ENCODE measurements around the gene NUP93. TPM values are rescaled to one million over a fixed set of nuclear protein-coding genes. Genes with fewer than 3 reads are reported as not detected.

NUP93 gene
- total RNA-seq, 1 experiment from 2014 or later: 144 TPM

GRCh38 chr16:56797861-56798260, 67.9 kb downstream of the NUP93 start:
- Histone ChIP-seq H4K20me1 (ENCODE audit: insufficient read depth) (no peaks in the 10 kb centered on the region), H3K4me3 (replicated peaks in 1 of 2; ENCODE audit: low read depth in 1 of 2, low read length in 2 of 2) (no peak overlapping the region), H2AFZ (ENCODE audit: low read depth, low read length, poor library complexity, severe bottlenecking) (no peak overlapping the region), H3K27me3 (ENCODE audit: insufficient read depth, low read length) (no peaks in the 10 kb centered on the region), H3K4me1 (ENCODE audit: control insufficient read depth in 1 of 2, insufficient read depth in 2 of 2, low read length in 2 of 2) (no peaks in the 10 kb centered on the region), H3K4me2 (ENCODE audit: low read length) (no peak overlapping the region), H3K36me3 (ENCODE audit: control insufficient read depth in 1 of 2, insufficient read depth in 2 of 2, low read length in 2 of 2) (peaks cover 0 to 5% of the 10 kb centered on the region in 2 experiments; a peak in 1 of 4 replicates), H3K9me2 (ENCODE audit: insufficient read depth) (no peaks in the 10 kb centered on the region), H3K9me3 (ENCODE audit: control insufficient read depth in 1 of 2, insufficient read depth in 1 of 2, low read depth in 1 of 2, low read length in 2 of 2) (no peaks in the 10 kb centered on the region), H3K79me2 (ENCODE audit: insufficient read depth, low read length) (peaks cover 25% of the 10 kb centered on the region), H3K27ac (ENCODE audit: low read depth, low read length) (no peak overlapping the region), H3K9ac (ENCODE audit: low read length) (no peak overlapping the region)
- ChIA-PET CTCF (no interaction called here), POLR2A (no interaction called here), RAD21 (ENCODE audit: low non-redundant PET in 1 of 2, low total read pairs in 2 of 2, uncharacterized antibody in 2 of 2, unreplicated experiment in 2 of 2) (no interaction called here)
- no TSS peak for BruUV-seq (replicated peaks)
- intact Hi-C loops (cut with micrococcal nuclease): no loop called here
- ATAC-seq (no peak), DNase-seq (ENCODE audit: low read depth, low spot score) (no peak)
- TF ChIP-seq SRF (IDR thresholded peaks at IDR 0.05; ENCODE audit: low read depth) (no peak), ZBTB33 (IDR thresholded peaks at IDR 0.05; ENCODE audit: extremely low read depth, insufficient replicate concordance, low read length) (no peak), EZH2 (IDR thresholded peaks at IDR 0.05) (no peak), CBX3 (IDR thresholded peaks at IDR 0.05; ENCODE audit: low read depth) (no peak), POLR2A (IDR thresholded peaks at IDR 0.05; ENCODE audit: borderline replicate concordance, extremely low read depth, insufficient read depth, insufficient read length) (no peak), EGR1 (IDR thresholded peaks at IDR 0.05; ENCODE audit: low read depth) (no peak), POLR2AphosphoS5 (IDR thresholded peaks at IDR 0.05; ENCODE audit: low read depth, low read length) (no peak), CTCF (IDR thresholded peaks at IDR 0.05 in 2 of 3, conservative IDR thresholded peaks at IDR 0.05 in 1 of 3; ENCODE audit: borderline replicate concordance in 1 of 3, insufficient read depth in 1 of 3, low read depth in 2 of 3, low read length in 2 of 3) (no peak), SP1 (IDR thresholded peaks at IDR 0.05; ENCODE audit: low read depth) (no peak), ZFX (IDR thresholded peaks at IDR 0.05) (no peak), ZNF274 (IDR thresholded peaks at IDR 0.05; ENCODE audit: low read depth, low read length) (no peak)

Measured in HCT116 (cell line).